TTC549 (cell line): ENCODE data around the gene TRAF2.
"Not testable (repeated sequence)": the region's sequence is repeated elsewhere in the genome, so short reads cannot be mapped to it uniquely, and the experiment has no call there.

Experiments used
- FAIRE-seq: peaks from 2 replicates; lab custom pipeline; 2012; peaks lifted over from hg19 to GRCh38; lab: Jason Lieb, UNC

The TRAF2 gene

GRCh38 chr9:136882109-136882946, 4.0 kb upstream of the TRAF2 start:
- no peak for FAIRE-seq

- not testable (repeated sequence) for FAIRE-seq
Observed at GRCh38 chr9:136882947-136883283, 3.4 kb upstream of the TRAF2 start.

DNA sequence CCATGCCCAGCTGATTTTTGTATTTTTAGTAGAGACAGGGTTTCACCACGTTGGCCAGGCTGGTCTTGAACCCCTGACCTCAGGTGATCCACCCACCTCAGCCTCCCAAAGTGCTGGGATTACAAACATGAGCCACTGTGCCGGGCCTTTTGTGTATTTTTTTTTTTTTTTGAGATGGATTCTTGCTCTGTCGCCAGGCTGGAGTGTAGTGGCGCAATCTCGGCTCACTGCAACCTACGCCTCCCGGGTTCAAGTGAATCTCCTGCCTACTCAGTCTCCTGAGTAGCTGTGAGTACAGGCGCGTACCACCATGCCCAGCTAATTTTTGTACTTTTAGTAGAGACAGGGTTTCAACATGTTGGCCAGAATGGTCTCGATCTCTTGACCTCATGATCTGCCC, 2.6 kb upstream of the TRAF2 start:
- not testable (repeated sequence) for FAIRE-seq

GRCh38 chr9:136886610-136887597, 588 bp downstream of the TRAF2 start:
- no peak for FAIRE-seq

GRCh38 chr9:136888454-136888853, 2.1 kb downstream of the TRAF2 start:
- no peak for FAIRE-seq

DNA sequence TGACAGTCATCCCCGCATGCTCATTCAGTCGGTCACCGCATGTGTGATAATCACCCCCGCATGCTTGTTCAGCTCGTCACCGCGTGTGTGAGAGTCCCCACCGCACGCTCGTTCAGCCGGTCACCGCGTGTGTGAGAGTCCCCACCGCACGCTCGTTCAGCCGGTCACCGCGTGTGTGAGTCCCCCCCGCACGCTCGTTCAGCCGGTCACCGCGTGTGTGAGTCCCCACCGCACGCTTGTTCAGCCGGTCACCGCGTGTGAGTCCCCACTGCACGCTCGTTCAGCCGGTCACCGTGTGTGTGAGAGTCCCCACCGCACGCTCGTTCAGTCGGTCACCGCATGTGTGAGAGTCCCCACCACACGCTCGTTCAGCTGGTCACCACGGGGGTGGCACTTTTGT, 3.5 kb downstream of the TRAF2 start:
- FAIRE-seq = no peak

GRCh38 chr9:136890661-136891060, 4.3 kb downstream of the TRAF2 start:
- FAIRE-seq = no peak

GRCh38 chr9:136896027-136896426, 9.7 kb downstream of the TRAF2 start:
- FAIRE-seq = no peak

DNA sequence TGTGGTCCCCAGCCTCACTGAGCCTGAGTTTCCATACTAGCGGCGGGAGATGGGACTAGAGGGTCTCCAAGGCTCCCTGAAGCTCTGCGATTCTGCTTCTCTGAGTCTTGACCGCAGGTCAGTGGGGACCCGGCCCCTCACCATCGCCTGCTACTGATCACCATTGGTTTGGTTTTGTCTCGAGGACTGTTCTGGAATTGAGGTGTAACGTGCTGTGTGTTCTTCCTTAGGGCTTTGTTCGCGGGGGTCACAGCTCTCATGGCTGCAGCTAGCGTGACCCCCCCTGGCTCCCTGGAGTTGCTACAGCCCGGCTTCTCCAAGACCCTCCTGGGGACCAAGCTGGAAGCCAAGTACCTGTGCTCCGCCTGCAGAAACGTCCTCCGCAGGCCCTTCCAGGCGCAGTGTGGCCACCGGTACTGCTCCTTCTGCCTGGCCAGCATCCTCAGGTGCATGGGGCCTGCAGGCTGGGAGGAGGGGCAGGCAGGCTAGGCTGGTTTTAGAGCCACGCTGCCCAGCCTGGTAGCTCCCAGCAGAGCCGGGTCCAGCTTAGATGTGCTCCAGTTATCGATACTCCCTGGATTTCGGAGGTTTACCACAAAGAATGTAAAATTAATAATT, 12.3 kb downstream of the TRAF2 start:
- no peak for FAIRE-seq

DNA sequence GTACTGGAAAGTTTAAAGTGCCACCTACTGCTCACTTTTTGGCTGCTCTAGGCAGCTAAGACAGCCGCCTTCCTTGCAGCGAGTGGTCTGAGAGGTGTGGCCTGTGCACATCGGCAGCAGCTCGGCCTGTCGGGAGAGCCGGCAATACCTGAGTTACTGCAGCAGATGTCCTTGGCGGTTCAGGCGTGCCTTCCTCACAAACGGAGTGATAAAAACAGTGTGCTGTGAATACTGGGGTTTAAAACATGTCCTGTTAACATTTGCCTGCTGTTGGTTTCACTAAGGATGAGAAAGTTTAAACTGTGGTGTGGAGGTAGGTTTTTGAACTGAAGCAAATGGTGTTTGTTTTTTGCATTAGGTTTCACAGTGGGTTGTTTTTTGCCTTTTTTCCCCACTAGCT, 12.9 kb downstream of the TRAF2 start:
- FAIRE-seq = no peak

DNA sequence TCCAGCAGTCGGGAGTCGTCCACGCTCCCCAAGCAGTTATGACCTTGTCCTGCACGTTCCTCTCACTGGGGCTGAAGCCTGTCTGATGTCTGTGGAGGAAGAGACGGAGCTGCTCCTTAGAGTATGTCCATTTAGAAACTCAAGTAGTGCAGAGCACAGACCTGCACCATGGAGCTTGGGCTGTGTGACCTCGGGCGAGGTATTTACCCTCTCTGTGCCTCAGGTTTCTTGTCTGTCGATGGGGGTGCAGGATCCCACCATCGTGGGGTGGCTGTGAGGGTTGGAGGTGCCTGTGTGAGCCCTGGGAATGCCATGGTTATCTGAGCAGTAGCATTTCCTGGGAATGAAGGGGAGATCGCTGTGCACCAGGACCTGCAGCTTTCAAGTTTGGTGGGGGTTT, 14.2 kb downstream of the TRAF2 start:
- no peak for FAIRE-seq

DNA sequence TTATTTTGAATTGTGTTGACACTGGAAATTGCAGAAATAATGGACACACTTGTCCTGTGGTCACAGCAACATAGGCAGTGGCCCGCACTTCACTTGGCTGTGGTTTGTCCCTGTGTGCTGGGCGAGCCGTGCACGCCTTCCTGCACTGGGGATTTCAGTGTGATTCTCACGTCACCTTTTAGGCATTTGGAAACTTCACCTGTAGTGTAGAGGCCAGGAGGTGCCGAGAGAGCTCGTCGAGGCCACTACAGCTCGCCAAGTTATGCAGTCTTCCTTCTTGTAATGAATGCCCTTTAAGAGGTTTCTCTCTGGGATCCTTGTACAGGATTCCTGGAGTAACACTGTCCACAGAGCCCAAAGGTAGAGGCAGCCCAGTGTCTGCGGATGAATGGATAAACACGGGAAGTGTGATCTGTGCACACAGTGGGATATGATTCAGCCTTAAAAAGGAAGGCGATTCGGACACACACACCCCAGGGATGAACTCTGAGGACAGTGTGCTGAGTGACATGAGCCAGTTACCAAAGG, 14.7 kb downstream of the TRAF2 start:
- FAIRE-seq = no peak

DNA sequence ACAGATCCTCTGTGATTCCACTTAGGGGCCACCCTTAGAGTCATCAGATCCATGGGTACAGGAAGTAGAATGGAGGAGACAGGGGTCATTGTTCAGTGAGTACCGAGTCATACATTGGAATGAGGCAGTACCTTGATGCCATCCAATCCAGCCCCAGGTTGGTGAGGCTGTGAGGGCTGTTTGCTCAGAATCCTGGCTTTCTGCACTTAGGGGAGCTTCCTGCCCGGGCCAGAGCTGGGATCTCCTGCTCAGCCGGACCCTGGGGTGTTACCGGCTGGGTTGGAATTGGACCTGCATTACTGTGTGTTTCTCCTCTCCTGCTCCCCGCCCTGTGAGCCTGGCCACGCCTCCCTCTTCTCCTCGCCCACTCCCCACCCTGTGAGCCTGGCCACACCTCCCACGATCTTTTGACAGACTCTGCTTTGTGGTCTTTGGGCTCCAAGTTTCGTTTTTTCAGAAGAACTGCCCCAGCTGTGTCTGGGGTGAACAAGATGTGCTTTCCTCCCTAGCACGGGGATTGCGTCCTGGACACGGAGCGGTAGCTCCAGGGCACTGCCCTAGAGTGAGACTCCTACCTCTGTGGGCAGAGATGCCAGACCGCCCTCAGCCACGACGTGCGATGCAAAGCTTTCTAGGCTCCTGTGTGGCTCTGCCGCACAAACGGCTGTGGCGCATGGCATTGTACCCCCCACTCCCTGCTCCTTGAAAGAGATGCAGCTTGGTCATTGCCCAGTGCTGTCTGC, 15.4 kb downstream of the TRAF2 start:
- no peak for FAIRE-seq

GRCh38 chr9:136902259-136902821, 16.0 kb downstream of the TRAF2 start:
- FAIRE-seq = no peak

- no peak for FAIRE-seq
Observed at GRCh38 chr9:136903041-136903554, 16.8 kb downstream of the TRAF2 start.

DNA sequence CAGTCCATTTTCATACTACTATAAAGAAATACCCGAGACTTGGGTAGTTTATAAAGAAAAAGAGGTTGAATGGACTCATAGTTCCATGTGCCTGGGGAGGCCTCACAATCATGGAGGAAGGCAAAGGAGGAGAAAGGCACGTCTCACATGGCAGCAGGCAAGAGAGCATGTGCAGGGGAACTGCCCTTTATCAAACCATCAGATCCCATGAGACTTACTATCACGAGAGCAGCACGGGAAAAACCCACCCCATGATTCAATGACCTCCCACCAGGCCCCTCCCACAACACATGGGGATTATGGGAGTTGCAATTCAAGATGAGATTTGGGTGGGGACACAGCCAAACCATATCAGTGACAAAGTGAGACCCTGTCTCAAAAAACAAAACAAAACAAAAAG, 19.9 kb downstream of the TRAF2 start:
- FAIRE-seq = no peak

DNA sequence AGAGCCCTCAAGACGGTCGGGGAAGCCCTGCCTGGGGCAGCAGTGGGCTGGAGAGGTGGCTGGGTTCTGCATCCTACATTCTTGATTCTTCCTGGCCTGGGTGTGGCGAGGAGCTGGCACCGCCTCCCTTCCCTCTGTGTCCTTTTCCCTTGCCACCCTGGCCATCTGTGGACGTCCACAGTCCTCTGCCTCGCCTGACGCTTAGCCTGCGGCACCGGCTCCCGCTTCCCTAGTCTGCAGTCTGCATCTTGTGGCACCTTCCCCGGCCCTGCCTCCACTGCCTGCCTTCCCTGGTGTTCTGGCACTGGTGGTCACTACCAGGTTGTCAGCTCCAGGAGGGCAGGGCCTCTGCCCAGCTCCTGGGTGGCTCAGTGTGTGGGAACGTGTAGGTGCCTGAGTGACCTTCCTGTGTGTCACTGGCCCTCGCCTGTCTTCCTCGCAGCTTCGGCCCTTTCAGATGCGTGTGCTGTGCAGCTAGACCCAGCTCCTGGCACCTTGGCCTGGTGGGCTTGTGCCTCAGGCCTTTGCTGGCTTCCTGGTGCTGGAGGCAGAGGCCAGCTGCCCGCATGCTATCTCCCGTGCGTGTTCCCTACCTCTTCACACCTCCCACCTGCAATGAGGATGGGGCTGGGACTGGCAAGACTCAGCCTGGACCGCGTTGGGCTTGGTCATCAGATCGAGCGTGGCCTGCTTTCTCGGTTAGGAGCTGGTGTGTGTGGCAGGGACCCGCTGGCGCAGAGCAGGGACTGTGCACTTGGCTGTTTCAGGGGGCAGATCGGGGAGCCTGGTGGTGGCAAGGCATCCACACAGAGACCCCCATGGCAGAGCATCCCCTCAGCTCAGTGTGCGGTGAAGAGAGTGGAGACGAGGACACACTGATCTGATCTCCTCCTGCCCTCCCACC, 20.9 kb downstream of the TRAF2 start:
- FAIRE-seq = no peak

DNA sequence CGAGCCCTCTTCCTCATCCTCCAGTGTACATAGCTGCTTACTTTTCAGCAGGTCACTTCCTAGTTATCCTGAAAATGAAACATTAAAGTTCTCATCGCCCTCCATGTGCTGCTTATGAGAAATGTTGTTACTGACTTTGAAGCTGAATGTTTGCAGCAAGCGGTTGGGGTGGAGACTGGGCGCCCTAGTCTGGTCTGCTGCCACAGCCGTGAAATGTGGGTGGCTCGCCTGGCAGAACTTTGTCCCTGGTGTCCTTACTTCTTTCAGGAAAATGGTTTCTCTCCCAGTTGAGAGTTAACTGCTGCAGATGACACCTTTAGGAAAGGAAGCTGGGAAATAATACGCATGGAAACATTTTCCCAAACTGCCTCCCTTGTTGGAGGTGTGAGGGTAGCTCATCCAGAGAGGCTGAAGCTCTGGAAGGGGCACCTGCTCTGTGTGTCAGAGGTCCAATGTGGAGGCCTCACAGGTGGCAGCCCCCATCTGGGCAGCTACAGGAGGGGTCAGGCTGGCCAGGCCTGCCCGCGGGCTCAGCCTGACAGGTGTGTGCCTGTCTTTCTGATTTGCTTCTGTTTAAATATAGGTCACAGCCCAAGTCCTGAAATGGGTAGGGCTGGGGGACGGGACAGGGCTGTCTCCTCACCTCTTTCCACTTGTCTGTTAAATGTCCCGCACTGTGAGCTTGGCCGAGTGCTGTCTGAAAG, 24.0 kb downstream of the TRAF2 start:
- FAIRE-seq = no peak

DNA sequence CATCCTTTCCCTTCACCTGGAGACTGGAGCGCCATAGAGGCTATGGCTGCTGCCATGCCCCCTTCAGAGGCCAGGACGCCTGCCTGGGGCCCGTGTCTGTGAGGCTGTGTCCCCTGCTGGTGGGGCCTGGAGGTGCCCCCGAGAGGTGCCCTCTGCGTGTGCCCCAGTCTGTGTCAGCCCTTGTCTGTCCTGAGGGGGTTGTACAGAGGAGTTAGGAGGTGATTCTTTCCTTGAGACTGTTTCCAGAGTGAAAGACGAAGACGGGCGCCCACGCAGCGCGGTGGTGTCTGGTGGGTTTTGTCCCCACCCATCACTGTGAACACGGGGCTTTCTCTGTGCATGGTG, 24.6 kb downstream of the TRAF2 start:
- FAIRE-seq = no peak
